HG03342 (cell line): Measurements from ENCODE around the gene PLEKHO2.

Source experiments
- ATAC-seq: cut with Tn5 transposase; IDR thresholded peaks from one replicate; pipeline ENCODE4 v1.9.1; 2021; ENCODE audit warnings: mild to moderate bottlenecking, moderate library complexity; ENCODE audit not compliant: unreplicated experiment

The PLEKHO2 gene

GRCh38 chr15:64855205-64855975, 13.7 kb downstream of the PLEKHO2 start:
- ATAC-seq = no peak

GRCh38 chr15:64856429-64857145, 14.9 kb downstream of the PLEKHO2 start:
- no peak for ATAC-seq

- no peak for ATAC-seq
These were observed 15.7 kb downstream of the PLEKHO2 start for GRCh38 chr15:64857421-64857820.

GRCh38 chr15:64858021-64858575, 16.4 kb downstream of the PLEKHO2 start:
- no peak for ATAC-seq

- ATAC-seq = no peak
These were observed 17.5 kb downstream of the PLEKHO2 start for GRCh38 chr15:64859226-64859625.

- no peak for ATAC-seq
These were observed 19.6 kb downstream of the PLEKHO2 start for GRCh38 chr15:64861331-64861730.

GRCh38 chr15:64861960-64862359, 20.2 kb downstream of the PLEKHO2 start:
- ATAC-seq = no peak

GRCh38 chr15:64862408-64862807, 20.7 kb downstream of the PLEKHO2 start:
- no peak for ATAC-seq

- ATAC-seq = no peak
These were observed 22.4 kb downstream of the PLEKHO2 start for GRCh38 chr15:64864068-64864467.

- no peak for ATAC-seq
These were observed 23.6 kb downstream of the PLEKHO2 start for GRCh38 chr15:64865126-64865997.

GRCh38 chr15:64865998-64866520, 24.3 kb downstream of the PLEKHO2 start:
- ATAC-seq = no peak

- ATAC-seq = no peak
These were observed 27.8 kb downstream of the PLEKHO2 start for GRCh38 chr15:64869501-64869900.

- no peak for ATAC-seq
These were observed 28.6 kb downstream of the PLEKHO2 start for GRCh38 chr15:64870353-64870752.

- ATAC-seq = no peak
These were observed 34.0 kb downstream of the PLEKHO2 start for GRCh38 chr15:64875641-64876223.

GRCh38 chr15:64877435-64877834, 35.7 kb downstream of the PLEKHO2 start:
- ATAC-seq = no peak

- ATAC-seq = no peak
These were observed 37.0 kb downstream of the PLEKHO2 start for GRCh38 chr15:64878705-64879104.

- no peak for ATAC-seq
These were observed 41.4 kb downstream of the PLEKHO2 start for GRCh38 chr15:64883100-64883581.

- ATAC-seq = peak; percentile 60
These were observed 42.3 kb downstream of the PLEKHO2 start for GRCh38 chr15:64883997-64884511.

GRCh38 chr15:64884679-64885078, 43.0 kb downstream of the PLEKHO2 start:
- no peak for ATAC-seq

- no peak for ATAC-seq
These were observed 46.6 kb downstream of the PLEKHO2 start for GRCh38 chr15:64888336-64888735.
